Prostate gland (tissue), 2 donors: Measurements from ENCODE around the gene PLPPR1.

ENCODE experiments used
- CTCF ChIP-seq, 4 experiments: fragments of 200-600 bp in 2 of 4; fragments of 450-650 bp in 2 of 4; sonication (generic) in 2 of 4; IDR thresholded peaks; 1 replicate in 3 of 4; 2 replicates in 1 of 4; pipeline ENCODE4 v1.5.1; 2016 to 2019; ENCODE audit warnings: antibody characterized with exemption in 4 of 4, mild to moderate bottlenecking in 2 of 4, moderate library complexity in 2 of 4
- POLR2A ChIP-seq: fragments of 450-650 bp; IDR thresholded peaks from one replicate; pipeline ENCODE4 v1.6.1; 2016; ENCODE audit warnings: antibody characterized with exemption, mild to moderate bottlenecking

- TF ChIP-seq POLR2A = no peak
- TF ChIP-seq CTCF (IDR thresholded peaks at IDR 0.05) = no peak
Measured at GRCh38 chr9:101014566-101014965, 14.0 kb upstream of the PLPPR1 start.
